Measurements from ENCODE around the gene SYS1.
A peak's percentile ranks its signal among the peaks of the same experiment; 100 is the strongest.

Gene SYS1

GRCh38 chr20:45407067-45407745 is 44.2 kb downstream of the SYS1 start:
- peak overlapping the region; percentile 75 for H3K4me3 ChIP-seq (ENCODE audit: low read length)
- TF ChIP-seq CTCF (IDR thresholded peaks at IDR 0.05; ENCODE audit: insufficient read depth, low read depth, low read length, missing control alignments), result no peak
- peak; percentile 42 for DNase-seq (ENCODE audit: low read depth)

- no peak for TF ChIP-seq CTCF (IDR thresholded peaks at IDR 0.05; ENCODE audit: insufficient read depth, low read depth, low read length, missing control alignments)
- no peak for DNase-seq (ENCODE audit: low read depth)
- peak within 1 kb of the TSS; percentile 75 for H3K4me3 ChIP-seq (ENCODE audit: low read length)
Observed at GRCh38 chr20:45407783-45408645, 45.1 kb downstream of the SYS1 start, which contains the start of gene DBNDD2. Gene DBNDD2, plus strand, starts transcription at chr20:45408289. Its CDS starts 179 bp downstream, at chr20:45408468.

- DNase-seq (ENCODE audit: low read depth), result no peak
- no peak for TF ChIP-seq CTCF (IDR thresholded peaks at IDR 0.05; ENCODE audit: insufficient read depth, low read depth, low read length, missing control alignments)
- no peak overlapping the region for H3K4me3 ChIP-seq (ENCODE audit: low read length)
Observed at GRCh38 chr20:45408646-45409213, 45.8 kb downstream of the SYS1 start.

- H3K4me3 ChIP-seq (ENCODE audit: low read length), result no peak overlapping the region
- no peak for DNase-seq (ENCODE audit: low read depth)
- no peak for TF ChIP-seq CTCF (IDR thresholded peaks at IDR 0.05; ENCODE audit: insufficient read depth, low read depth, low read length, missing control alignments)
Observed at GRCh38 chr20:45409521-45410272, 46.7 kb downstream of the SYS1 start.

GRCh38 chr20:45410887-45411286 is 47.9 kb downstream of the SYS1 start:
- no peak for DNase-seq (ENCODE audit: low read depth)
- no peak for TF ChIP-seq CTCF (IDR thresholded peaks at IDR 0.05; ENCODE audit: insufficient read depth, low read depth, low read length, missing control alignments)
- H3K4me3 ChIP-seq (ENCODE audit: low read length), result no peak overlapping the region

GRCh38 chr20:45412653-45413052 is 49.7 kb downstream of the SYS1 start:
- DNase-seq (ENCODE audit: low read depth), result no peak
- no peak overlapping the region for H3K4me3 ChIP-seq (ENCODE audit: low read length)
- no peak for TF ChIP-seq CTCF (IDR thresholded peaks at IDR 0.05; ENCODE audit: insufficient read depth, low read depth, low read length, missing control alignments)

Measured in epithelial cell of esophagus (primary cell).